ENCODE data around the gene CBX8.

- no peak for TF ChIP-seq CTCF (IDR thresholded peaks at IDR 0.05; ENCODE audit: borderline replicate concordance, extremely low read depth, low read length, poor library complexity, severe bottlenecking)
- TF ChIP-seq EZH2 (IDR thresholded peaks at IDR 0.05; ENCODE audit: borderline replicate concordance, low read depth, low read length, severe bottlenecking), result no peak
Observed at GRCh38 chr17:79799174-79799537, 2.3 kb upstream of the CBX8 start.

All from DND-41 (cell line).